Measurements from ENCODE around the gene CAP1. TPM values are rescaled to one million over a fixed set of nuclear protein-coding genes. Genes with fewer than 3 reads are reported as not detected.
A peak's percentile ranks its signal among the peaks of the same experiment; 100 is the strongest.

Gene CAP1
- total and polyA plus RNA-seq, 9 of the 15 experiments (the other 6 are each of a cell fraction or from before 2014, with no cell fraction given), result 230 to 658 (median 281) TPM

DNA sequence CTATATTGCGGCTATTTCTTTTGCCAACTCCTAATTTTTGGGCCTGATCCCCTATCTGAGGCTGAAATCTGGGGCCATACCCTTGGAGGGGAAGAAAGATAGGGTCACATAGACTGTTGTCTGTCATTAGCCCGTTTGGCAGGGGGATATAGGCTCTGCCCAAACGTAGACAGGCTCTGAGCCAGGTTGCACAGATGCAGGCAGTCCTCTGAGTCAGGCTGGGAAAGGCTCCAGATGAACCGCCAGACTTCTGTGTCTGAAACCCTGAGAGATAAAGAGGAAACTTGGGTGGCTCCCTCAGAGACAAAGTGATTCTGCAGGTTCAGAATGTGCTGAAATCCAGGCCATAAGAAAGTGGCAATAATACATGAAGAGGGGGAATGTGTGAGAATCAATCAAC lies 4.0 kb upstream of the CAP1 start (continued):
- TF ChIP-seq HDAC2 (IDR thresholded peaks at IDR 0.05) (peak; percentile 19; the same call in 1 of the 2 replicates), CREB1 (IDR thresholded peaks at IDR 0.05) (no peak), CREB1 (CRISPR knock-in tag; IDR thresholded peaks at IDR 0.05) (0 out of 2 replicates have a peak, but pooled peaks have one; percentile 16), MEIS2 (IDR thresholded peaks at IDR 0.05; ENCODE audit: partially characterized antibody) (peak; percentile 24), ZNF324 (CRISPR knock-in tag; IDR thresholded peaks at IDR 0.05) (no peak), NBN (IDR thresholded peaks at IDR 0.05; ENCODE audit: low read depth) (peak; percentile 33; the same call in 1 of the 2 replicates), MTA3 (IDR thresholded peaks at IDR 0.05; ENCODE audit: borderline replicate concordance) (peak; percentile 49; the same call in 1 of the 2 replicates), ZHX1 (conservative IDR thresholded peaks at IDR 0.05; ENCODE audit: low read length) (no peak), CTBP1 (IDR thresholded peaks at IDR 0.05; ENCODE audit: borderline replicate concordance) (peak; percentile 68; the same call in 1 of the 2 replicates), MCM7 (IDR thresholded peaks at IDR 0.05) (no peak), STAT5A (IDR thresholded peaks at IDR 0.05; ENCODE audit: borderline replicate concordance, low read length) (peak; percentile 42; the same call in 1 of the 2 replicates), CREM (IDR thresholded peaks at IDR 0.05; ENCODE audit: low read depth) (peak; percentile 60), TFAP4 (CRISPR knock-in tag; IDR thresholded peaks at IDR 0.05; ENCODE audit: borderline replicate concordance) (peak; percentile 67; the same call in 1 of the 2 replicates), NR2C2 (CRISPR knock-in tag; IDR thresholded peaks at IDR 0.05) (no peak), NR2C2 (tag; IDR thresholded peaks at IDR 0.05) (peak; percentile 25; the same call in 1 of the 2 replicates), NFIC (IDR thresholded peaks at IDR 0.05) (peak; percentile 86), NCOR1 (IDR thresholded peaks at IDR 0.05) (peak; percentile 76; the same call in 1 of the 2 replicates), GATAD2A (IDR thresholded peaks at IDR 0.05) (0 out of 2 replicates have a peak, but pooled peaks have one; percentile 16), ETV6 (IDR thresholded peaks at IDR 0.05; ENCODE audit: borderline replicate concordance in 1 of 2, low read depth in 2 of 2, low read length in 1 of 2) (peak in 1 of 2 experiments; percentile 55; a peak in 1 of 4 replicates), ETV6 (CRISPR knock-in tag; IDR thresholded peaks at IDR 0.05; ENCODE audit: borderline replicate concordance) (no peak), PCBP1 (IDR thresholded peaks at IDR 0.05; ENCODE audit: low read depth, low read length, poor library complexity, severe bottlenecking) (no peak), ZNF134 (CRISPR knock-in tag; conservative IDR thresholded peaks at IDR 0.05) (no peak), TCF3 (CRISPR knock-in tag; IDR thresholded peaks at IDR 0.05) (peak; percentile 81), SOX6 (IDR thresholded peaks at IDR 0.05) (peak; percentile 54), HDAC1 (IDR thresholded peaks at IDR 0.05) (peak in 1 of 2 experiments; percentile 66; a peak in 1 of 4 replicates), SRSF3 (IDR thresholded peaks at IDR 0.05; ENCODE audit: insufficient read depth, low read length) (no peak), MEF2A (IDR thresholded peaks at IDR 0.05; ENCODE audit: control insufficient read depth, low read depth, low read length) (no peak), MYNN (IDR thresholded peaks at IDR 0.05) (peak; percentile 72; the same call in 1 of the 2 replicates), MYNN (CRISPR knock-in tag; IDR thresholded peaks at IDR 0.05) (no peak)
- TF ChIP-seq, protein P1, sequence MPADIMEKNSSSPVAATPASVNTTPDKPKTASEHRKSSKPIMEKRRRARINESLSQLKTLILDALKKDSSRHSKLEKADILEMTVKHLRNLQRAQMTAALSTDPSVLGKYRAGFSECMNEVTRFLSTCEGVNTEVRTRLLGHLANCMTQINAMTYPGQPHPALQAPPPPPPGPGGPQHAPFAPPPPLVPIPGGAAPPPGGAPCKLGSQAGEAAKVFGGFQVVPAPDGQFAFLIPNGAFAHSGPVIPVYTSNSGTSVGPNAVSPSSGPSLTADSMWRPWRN (IDR thresholded peaks at IDR 0.05; ENCODE audit: low read depth), result 0 out of 2 replicates have a peak, but pooled peaks have one; percentile 14
